ENCODE data around the gene B3GALT6.
A peak's percentile ranks its signal among the peaks of the same experiment; 100 is the strongest.

B3GALT6 gene

GRCh38 chr1:1205769-1206375, 26.2 kb upstream of the B3GALT6 start:
- no peak for DNase-seq (ENCODE audit: low spot score in 2 of 2)
- Mint-ChIP-seq H3K9me3 (no peaks in the 10 kb centered on the region), H3K36me3 (ENCODE audit: insufficient read depth) (peaks cover 4% of the 10 kb centered on the region), H3K27ac (ENCODE audit: low read depth) (no peak overlapping the region), H3K4me1 (peaks cover 20% of the 10 kb centered on the region), H3K4me3 (peak overlapping the region; percentile 58), H3K27me3 (no peaks in the 10 kb centered on the region)
- ATAC-seq (replicated peaks; ENCODE audit: extremely low read depth, poor library complexity, severe bottlenecking): no peak

- DNase-seq (ENCODE audit: low spot score in 2 of 2): no peak
- Mint-ChIP-seq H3K36me3 (ENCODE audit: insufficient read depth) (peaks cover 4% of the 10 kb centered on the region), H3K27me3 (no peaks in the 10 kb centered on the region), H3K9me3 (no peaks in the 10 kb centered on the region), H3K27ac (ENCODE audit: low read depth) (no peak within 1 kb of the TSS), H3K4me3 (peak within 1 kb of the TSS; percentile 58), H3K4me1 (peaks cover 20% of the 10 kb centered on the region)
- ATAC-seq (replicated peaks; ENCODE audit: extremely low read depth, poor library complexity, severe bottlenecking): no peak
These were observed 25.6 kb upstream of the B3GALT6 start, which contains the start of gene TNFRSF18 for GRCh38 chr1:1206376-1206965. TNFRSF18 (minus strand) TSS chr1:1206592; CDS start chr1:1206571, 21 bp downstream.

DNA sequence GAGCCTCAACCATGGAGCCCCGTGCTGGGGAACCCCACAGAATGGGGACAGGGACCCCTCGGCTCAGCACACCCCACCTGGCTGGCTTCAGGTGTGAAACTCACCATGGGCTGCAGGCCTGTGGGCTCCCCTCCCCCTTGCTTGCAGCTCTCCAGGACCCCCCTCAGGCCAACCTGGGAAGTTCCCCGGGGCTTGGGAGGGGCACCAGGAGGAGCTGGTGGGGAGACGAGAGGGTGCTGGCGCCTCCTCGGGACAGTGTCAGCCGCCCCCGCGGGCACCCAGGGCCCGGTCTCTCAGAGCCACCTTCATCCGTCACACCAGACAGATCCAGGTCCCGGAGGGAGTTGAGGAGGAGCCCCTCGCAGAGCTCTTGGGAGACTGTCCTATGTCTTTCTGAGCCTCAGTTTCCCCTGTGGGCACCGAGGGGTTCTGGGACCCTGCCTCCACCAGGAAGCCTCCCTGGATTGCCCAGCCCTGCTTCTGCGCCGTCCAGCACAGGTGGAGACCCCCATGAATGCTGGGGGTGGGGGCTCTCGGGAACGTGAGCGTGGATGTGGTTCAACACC, 25.0 kb upstream of the B3GALT6 start:
- no peak for ATAC-seq (replicated peaks; ENCODE audit: extremely low read depth, poor library complexity, severe bottlenecking)
- peak overlapping the region; percentile 58 for H3K4me3 Mint-ChIP-seq
- DNase-seq (ENCODE audit: low spot score in 2 of 2): no peak
- H3K9me3 Mint-ChIP-seq: no peaks in the 10 kb centered on the region
- H3K27me3 Mint-ChIP-seq: no peaks in the 10 kb centered on the region
- peaks cover 20% of the 10 kb centered on the region for H3K4me1 Mint-ChIP-seq
- H3K27ac Mint-ChIP-seq (ENCODE audit: low read depth): no peak overlapping the region
- H3K36me3 Mint-ChIP-seq (ENCODE audit: insufficient read depth): peaks cover 4% of the 10 kb centered on the region

GRCh38 chr1:1207571-1207892, 24.5 kb upstream of the B3GALT6 start:
- ATAC-seq (replicated peaks; ENCODE audit: extremely low read depth, poor library complexity, severe bottlenecking): no peak
- H3K4me3 Mint-ChIP-seq: peak overlapping the region; percentile 76

GRCh38 chr1:1208713-1209433, 23.2 kb upstream of the B3GALT6 start:
- peaks cover 20% of the 10 kb centered on the region for H3K4me1 Mint-ChIP-seq
- H3K9me3 Mint-ChIP-seq: no peaks in the 10 kb centered on the region
- ATAC-seq (replicated peaks; ENCODE audit: extremely low read depth, poor library complexity, severe bottlenecking) (no peak), DNase-seq (ENCODE audit: low spot score in 2 of 2) (no peak)
- H3K36me3 Mint-ChIP-seq (ENCODE audit: insufficient read depth): peaks cover 4% of the 10 kb centered on the region
- H3K27me3 Mint-ChIP-seq: no peaks in the 10 kb centered on the region
- peak overlapping the region; percentile 78 for H3K27ac Mint-ChIP-seq (ENCODE audit: low read depth)
- H3K4me3 Mint-ChIP-seq: peak overlapping the region; percentile 76

More at GRCh38 chr1:1207571-1207892, 24.5 kb upstream of the B3GALT6 start:
- peaks cover 20% of the 10 kb centered on the region for H3K4me1 Mint-ChIP-seq
- peaks cover 4% of the 10 kb centered on the region for H3K36me3 Mint-ChIP-seq (ENCODE audit: insufficient read depth)
- no peaks in the 10 kb centered on the region for H3K27me3 Mint-ChIP-seq
- H3K27ac Mint-ChIP-seq (ENCODE audit: low read depth): peak overlapping the region; percentile 78
- no peak for DNase-seq (ENCODE audit: low spot score in 2 of 2)
- no peaks in the 10 kb centered on the region for H3K9me3 Mint-ChIP-seq

DNA sequence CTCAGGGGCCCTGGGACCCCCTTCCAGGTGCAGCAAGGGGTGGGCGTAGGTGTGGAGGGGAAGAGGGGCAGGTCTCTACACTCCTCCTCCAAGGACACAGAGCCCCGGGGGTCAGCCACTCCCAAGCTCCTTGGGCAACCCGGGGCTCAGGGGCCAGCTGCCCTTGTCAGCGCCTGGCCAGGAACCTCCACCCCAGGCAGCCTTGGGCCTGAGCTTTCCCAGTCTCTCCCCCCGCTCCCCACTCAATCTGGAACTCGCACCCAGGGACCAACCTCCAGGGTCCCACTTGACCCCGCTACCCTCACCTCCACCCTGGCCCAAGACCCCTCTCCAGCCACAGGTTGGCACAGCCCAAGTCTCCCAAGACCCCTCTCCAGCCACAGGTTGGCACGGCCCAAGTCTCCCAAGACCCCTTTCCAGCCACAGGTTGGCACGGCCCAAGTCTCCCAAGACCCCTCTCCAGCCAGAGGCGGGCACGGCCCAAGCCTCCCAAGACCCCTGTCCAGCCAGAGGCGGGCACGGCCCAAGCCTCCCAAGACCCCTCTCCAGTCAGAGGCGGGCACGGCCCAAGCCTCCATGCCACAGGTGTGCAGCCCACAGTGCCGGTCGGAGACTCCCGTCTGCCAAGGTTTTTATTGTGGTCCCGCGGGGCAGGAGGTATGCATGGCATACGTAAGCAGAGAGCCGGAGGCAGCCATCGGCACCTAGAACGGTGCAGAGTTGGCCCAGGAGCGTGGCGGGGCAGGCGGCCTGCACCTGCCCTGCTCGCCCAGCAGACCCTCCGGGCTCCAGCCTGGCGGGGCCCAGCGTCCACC, 21.1 kb upstream of the B3GALT6 start:
- Mint-ChIP-seq H3K36me3 (ENCODE audit: insufficient read depth) (peaks cover 7% of the 10 kb centered on the region), H3K4me3 (peak overlapping the region; percentile 47), H3K27me3 (no peaks in the 10 kb centered on the region), H3K4me1 (peaks cover 33% of the 10 kb centered on the region), H3K27ac (ENCODE audit: low read depth) (peak overlapping the region; percentile 75), H3K9me3 (no peaks in the 10 kb centered on the region)
- no peak for DNase-seq (ENCODE audit: low spot score in 2 of 2)
- ATAC-seq (replicated peaks; ENCODE audit: extremely low read depth, poor library complexity, severe bottlenecking): no peak

- H3K36me3 Mint-ChIP-seq (ENCODE audit: insufficient read depth): peaks cover 10% of the 10 kb centered on the region
These were observed 20.2 kb upstream of the B3GALT6 start for GRCh38 chr1:1211541-1212441.

DNA sequence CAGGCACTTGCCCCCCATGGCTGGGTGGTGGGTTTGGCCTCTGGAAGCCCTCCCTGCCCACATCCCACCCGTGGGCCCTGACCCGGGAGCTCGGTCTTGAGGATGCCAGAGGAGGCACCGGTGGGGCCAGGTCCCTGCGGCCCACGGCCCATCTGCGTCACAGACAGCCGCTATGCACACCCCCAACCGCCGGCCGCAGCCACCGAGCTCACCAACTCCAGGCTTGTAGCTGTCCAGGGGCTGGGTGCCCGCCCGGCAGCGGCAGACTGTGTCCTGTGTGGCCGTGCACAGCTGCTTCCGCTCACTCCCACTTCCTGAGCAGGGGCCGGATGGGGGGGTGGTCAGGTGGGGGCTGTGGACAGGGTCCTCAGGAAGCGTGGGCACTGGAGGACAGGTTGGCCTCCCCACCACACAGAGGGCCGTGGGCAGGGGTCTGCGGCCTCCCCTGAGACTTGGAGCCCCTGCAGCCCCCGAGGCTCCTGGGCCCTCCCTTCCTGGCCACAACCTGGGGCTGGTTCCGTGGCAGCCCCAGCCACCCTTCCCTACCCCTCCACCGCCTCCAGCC, 19.2 kb upstream of the B3GALT6 start:
- ATAC-seq (replicated peaks; ENCODE audit: extremely low read depth, poor library complexity, severe bottlenecking) (peak; percentile 54), DNase-seq (ENCODE audit: low spot score in 2 of 2) (peak in 1 of 2 donors; percentile 53)
- Mint-ChIP-seq H3K4me1 (peaks cover 32% of the 10 kb centered on the region), H3K4me3 (peak overlapping the region; percentile 50), H3K27me3 (no peaks in the 10 kb centered on the region), H3K36me3 (ENCODE audit: insufficient read depth) (peaks cover 14% of the 10 kb centered on the region), H3K27ac (ENCODE audit: low read depth) (peak overlapping the region; percentile 68), H3K9me3 (no peaks in the 10 kb centered on the region)

More at GRCh38 chr1:1211541-1212441, 20.2 kb upstream of the B3GALT6 start:
- H3K4me1 Mint-ChIP-seq: peaks cover 34% of the 10 kb centered on the region
- peak overlapping the region; percentile 75 for H3K27ac Mint-ChIP-seq (ENCODE audit: low read depth)
- H3K9me3 Mint-ChIP-seq: no peaks in the 10 kb centered on the region
- ATAC-seq (replicated peaks; ENCODE audit: extremely low read depth, poor library complexity, severe bottlenecking) (no peak), DNase-seq (ENCODE audit: low spot score in 2 of 2) (no peak)
- H3K27me3 Mint-ChIP-seq: no peaks in the 10 kb centered on the region
- peak overlapping the region; percentile 50 for H3K4me3 Mint-ChIP-seq

DNA sequence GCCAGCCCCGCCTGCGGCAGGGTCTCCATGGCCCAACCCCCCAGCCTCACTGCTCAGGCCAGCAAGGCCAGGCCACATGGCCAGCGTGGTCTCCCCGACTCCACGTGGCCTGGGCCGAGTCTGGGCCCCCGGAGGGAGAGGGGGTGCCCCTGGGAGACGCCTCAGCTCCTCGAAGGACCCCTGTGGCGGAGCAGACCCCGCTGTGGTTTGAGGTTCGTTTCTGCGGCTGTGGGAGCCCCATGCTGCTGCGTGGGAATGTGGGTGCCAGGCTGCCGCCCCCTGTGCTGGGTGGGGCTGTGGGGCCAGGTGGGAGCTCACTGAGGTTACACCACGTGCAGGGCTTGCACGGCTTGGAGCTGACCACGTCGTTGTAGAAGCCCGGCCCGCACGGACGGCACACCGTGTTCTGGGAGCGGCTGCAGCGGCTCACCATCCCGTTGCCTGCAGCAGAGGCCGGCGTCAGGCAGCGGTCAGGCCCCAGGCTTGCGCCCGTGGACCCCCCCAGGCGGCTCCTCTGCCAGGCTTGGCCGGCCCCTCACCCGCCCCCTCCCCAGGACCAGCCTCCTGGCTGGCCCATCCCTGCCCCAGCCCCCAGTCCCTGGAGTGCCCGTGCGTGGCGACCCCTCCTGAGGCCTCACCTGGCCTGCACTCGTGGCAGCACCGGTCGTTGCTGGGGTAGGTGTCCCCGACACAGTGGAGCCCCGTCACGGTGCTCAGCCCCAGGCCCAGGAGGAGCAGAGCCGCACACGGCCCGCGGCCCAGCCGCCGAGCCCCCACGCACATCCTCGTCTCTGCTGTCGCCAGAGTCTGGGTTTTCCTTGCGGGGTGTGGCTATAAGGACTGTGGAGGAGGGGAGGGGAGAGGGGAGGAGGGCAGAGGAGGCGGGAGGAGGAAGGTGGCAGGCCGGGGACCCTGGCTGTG, 18.4 kb upstream of the B3GALT6 start, which contains the start of gene TNFRSF4:
TNFRSF4 (minus strand) TSS at position 809 of the 921 bp plus-strand sequence; CDS start at position 783, 26 bp downstream.
- Mint-ChIP-seq H3K27me3 (no peaks in the 10 kb centered on the region), H3K4me3 (peak within 1 kb of the TSS; percentile 63), H3K36me3 (ENCODE audit: insufficient read depth) (peaks cover 17% of the 10 kb centered on the region), H3K4me1 (peaks cover 25% of the 10 kb centered on the region), H3K27ac (ENCODE audit: low read depth) (peak within 1 kb of the TSS; percentile 62), H3K9me3 (no peaks in the 10 kb centered on the region)
- DNase-seq (ENCODE audit: low spot score in 2 of 2) (no peak), ATAC-seq (replicated peaks; ENCODE audit: extremely low read depth, poor library complexity, severe bottlenecking) (peak; percentile 38)

DNA sequence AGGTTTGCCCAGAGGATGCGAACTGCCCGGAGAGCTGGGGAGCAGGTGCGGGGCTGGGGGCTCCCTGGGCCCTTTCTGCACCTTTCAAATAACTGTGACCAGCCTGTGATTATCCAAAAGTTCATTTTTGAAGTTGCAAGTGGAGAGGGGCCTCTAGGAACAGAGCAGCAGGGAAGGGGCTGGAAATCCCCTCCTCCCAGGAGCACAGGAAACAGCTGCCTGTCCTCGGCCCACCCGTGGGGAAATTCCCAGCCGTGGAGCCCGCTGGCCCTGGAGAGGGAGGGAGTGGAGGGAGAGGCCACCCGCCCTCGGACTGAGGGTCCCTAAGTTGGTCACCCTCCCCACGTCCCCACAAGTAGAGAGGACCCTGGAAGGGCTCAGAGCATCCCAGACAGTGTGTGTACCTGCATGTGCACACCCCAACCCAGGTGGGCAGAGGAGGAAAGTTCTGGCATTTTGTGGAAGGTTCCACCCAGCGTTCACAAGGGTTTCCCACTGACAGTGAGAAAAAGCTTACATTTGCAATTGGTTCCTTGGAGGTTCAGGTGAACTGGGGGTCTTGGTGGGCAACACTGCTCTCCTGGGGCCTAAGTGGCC, 16.9 kb upstream of the B3GALT6 start:
- peaks cover 24% of the 10 kb centered on the region for H3K36me3 Mint-ChIP-seq (ENCODE audit: insufficient read depth)
- peaks cover 24% of the 10 kb centered on the region for H3K4me1 Mint-ChIP-seq
- no peak for ATAC-seq (replicated peaks; ENCODE audit: extremely low read depth, poor library complexity, severe bottlenecking)
- DNase-seq (ENCODE audit: low spot score in 2 of 2): no peak
- no peaks in the 10 kb centered on the region for H3K27me3 Mint-ChIP-seq
- H3K27ac Mint-ChIP-seq (ENCODE audit: low read depth): peak overlapping the region; percentile 62
- H3K9me3 Mint-ChIP-seq: no peaks in the 10 kb centered on the region
- H3K4me3 Mint-ChIP-seq: no peak overlapping the region

Data from central memory CD8-positive, alpha-beta T cell (primary cell).